GM18909 (cell line): ENCODE data around the gene HECTD3.
"Not testable (repeated sequence)": the region's sequence is repeated elsewhere in the genome, so short reads cannot be mapped to it uniquely, and the experiment has no call there.

ENCODE experiments used
- ATAC-seq: cut with Tn5 transposase; IDR thresholded peaks from one replicate; pipeline ENCODE4 v1.9.1; 2021; ENCODE audit warnings: mild to moderate bottlenecking; ENCODE audit not compliant: unreplicated experiment, poor library complexity

HECTD3 gene

DNA sequence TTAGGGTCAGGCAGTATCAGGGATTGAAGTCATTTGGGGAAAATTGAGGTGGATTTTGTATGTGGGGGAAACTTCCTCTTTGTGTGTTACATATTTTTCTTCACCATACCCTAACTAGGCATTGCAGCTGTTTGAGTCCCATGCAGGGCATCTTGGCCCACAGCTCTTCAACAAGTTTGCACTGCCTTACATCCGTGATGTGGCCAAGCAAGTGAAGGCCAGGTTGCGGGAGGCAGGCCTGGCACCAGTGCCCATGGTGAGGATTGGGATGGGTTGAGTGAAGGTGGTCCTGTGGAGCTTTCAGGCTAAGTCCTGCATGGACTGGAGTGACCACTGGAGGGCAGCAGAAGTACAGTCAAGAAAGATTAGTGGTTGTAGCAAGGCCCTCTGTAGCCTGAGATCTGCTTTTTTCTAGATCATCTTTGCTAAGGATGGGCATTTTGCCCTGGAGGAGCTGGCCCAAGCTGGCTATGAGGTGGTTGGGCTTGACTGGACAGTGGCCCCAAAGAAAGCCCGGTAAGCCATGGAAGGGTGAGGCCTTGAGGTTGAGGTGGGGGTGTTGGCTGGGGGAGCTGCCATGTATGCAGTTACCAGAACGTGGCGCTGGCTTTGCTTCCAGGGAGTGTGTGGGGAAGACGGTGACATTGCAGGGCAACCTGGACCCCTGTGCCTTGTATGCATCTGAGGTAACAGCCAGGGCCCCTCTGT is 3.4 kb upstream of the HECTD3 start:
- no peak for ATAC-seq

- no peak for ATAC-seq
These were observed 2.6 kb upstream of the HECTD3 start for GRCh38 chr1:45013551-45014209.

GRCh38 chr1:45012639-45013278 is 1.6 kb upstream of the HECTD3 start:
- ATAC-seq = no peak

- peak; percentile 67 for ATAC-seq
These were observed 914 bp upstream of the HECTD3 start, which contains the start of gene UROD for GRCh38 chr1:45011837-45012638. Gene UROD, plus strand, starts transcription at chr1:45012254. Its CDS starts 12 bp downstream, at chr1:45012266.

DNA sequence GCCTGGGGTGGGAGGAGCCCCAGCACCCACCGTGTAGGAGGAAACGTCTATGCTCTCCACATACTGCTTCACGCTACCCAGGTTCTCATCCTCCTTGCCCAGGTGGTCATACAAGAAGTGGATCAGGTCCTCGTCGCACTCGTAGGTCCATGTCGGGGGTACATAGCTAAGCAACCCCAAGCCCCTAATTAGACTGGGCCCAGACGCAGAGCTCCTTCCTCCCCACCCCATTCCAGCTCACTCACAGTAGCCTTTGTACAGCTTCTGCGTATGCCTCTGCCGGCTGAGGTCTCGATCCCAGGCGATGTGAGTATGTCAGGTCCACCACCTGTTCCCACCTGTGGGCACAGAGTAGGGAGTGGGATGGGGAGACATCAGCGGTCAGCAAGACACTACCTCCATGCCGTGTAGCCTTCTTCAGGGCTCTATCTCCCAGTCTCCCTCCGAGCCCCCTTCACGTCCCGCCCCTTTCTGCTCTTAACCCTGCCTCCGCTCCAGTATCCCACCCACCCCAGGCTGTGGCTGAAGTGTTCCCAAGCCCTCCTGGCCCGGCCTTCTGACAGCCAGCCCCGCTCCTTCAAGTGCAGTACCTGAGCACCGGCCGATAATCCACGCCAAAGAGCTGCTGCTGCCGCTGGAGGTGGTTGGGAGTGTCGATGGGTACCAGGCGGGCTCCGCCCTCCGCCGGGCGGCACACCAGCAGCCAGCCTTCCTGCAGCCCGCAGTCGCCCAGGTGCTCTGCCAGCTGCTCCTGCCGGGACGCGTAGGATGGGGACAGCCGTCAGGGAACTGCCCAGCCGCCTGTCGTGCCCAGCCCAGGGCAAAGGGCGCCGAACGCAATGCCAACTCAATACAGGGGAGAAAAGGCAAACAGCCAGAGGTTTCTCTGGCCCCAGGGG is 919 bp downstream of the HECTD3 start:
- no peak for ATAC-seq

DNA sequence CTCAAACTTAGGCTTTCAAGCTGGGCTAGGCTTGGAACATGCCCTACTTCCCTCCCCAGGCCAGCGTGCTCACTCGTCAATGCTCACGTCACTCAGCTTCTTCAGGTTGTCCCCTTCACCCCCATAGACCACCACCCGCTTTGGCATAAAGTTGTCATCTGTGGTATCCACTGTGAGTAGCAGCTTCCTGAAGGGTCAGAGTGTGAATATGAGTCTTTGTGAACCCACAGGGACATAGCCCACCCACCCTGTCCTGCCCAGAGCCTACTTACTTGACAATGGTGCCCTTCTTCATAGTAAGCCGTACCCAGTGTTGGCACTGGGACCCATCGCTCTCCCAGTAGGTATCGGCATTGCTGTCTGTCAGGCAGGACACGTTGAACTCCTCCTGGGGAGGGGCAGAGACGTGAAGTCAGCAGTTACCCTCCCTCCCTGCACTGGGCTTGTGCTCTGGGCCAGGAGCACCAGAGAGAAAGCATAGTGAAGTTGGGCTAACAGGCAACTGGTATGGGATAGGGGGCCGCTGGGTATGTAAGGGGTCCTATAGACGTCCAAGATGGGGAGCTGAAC is 1.7 kb downstream of the HECTD3 start:
- ATAC-seq = no peak

- no peak for ATAC-seq
These were observed 2.6 kb downstream of the HECTD3 start for GRCh38 chr1:45008516-45008915.

DNA sequence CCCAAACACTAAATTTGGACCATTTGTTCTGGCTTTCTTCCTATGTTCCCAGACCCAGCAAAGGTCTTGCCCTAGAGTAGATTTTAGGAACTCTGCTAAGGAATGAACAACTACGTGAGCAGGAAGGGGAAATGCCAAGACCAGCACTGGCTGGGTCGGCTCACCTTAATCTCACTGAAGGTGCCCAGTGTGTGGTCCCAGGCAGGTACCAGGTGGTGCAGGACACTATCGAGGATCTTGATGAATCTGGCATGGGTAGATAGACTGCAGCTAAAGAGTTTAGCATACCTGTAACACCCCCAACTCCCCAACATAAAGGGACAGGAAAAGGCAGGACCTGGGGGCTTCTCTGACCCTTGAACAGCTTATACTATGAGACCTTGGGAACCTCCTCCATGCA is 3.0 kb downstream of the HECTD3 start:
- no peak for ATAC-seq

GRCh38 chr1:45007311-45007710 is 3.8 kb downstream of the HECTD3 start:
- no peak for ATAC-seq

- ATAC-seq = no peak
These were observed 5.4 kb downstream of the HECTD3 start for GRCh38 chr1:45005761-45006160.

- no peak for ATAC-seq
These were observed 6.7 kb downstream of the HECTD3 start for GRCh38 chr1:45004281-45004920.

DNA sequence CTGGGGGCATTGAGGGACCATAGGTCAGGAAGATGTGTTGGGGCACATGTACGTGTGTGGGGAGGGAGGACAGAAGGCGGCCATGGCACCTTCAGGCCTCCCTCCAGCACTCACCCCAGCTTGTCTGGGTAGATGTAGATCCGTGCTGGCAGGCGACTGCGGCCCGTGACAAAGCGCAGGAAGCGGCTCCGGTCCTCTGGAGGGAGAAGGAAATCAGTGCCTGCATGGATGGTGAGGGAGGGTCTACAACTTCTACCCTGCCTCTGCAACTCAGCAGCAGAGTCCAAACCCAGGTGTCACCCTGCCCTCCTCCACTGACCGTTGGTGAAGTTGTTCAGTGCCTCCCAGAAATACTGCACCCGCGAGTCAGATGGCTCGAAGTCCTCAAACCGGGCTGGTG is 7.4 kb downstream of the HECTD3 start:
- ATAC-seq = no peak

DNA sequence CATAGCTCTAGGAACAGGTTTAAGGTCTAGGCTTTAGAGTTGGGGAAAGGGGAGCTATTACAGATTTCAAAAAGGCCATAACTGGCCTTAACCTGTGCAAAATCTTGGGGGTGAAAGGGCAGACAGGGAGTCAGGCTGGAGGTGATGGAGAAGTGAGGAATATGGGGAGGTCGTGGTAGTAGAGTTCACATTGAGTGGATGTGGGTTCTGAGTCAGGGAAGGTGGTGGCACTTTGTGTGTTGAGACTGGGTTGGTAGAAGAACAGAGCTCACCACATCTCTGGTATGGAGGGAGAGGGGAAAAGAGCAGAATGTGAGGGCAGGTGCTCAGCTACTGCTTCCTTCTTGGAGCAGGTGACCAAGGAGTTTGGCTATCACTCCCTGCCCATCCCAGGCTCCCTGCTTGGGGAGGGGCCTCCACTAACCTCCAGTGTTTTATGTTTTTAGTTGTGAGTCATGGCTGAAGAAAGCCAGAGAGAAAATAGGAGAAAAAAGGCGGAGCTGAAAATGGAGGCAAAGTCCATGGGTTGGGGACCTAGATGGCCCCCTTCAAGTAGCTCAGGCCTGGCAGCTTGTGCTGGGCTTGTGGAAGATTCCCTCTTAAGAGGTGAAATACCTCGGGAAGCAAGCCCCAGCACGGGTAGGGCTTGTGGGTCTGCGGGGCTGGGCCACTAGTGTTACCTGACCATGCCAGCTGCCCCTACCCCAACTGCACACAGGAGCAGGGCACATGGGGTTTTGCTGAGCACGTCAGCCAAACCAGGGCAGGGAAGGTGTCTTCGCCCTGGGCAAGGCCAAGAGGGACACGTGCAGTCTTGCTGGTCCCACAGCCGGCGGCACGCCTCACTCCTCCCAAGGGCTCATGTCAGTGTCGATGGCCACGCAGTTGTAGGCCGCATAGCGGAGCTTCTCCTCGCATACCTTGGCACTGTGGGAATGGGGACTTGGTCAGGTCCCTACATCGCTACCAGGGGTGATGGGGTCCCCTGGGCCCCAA is 8.2 kb downstream of the HECTD3 start:
- ATAC-seq = no peak

- ATAC-seq = not testable (repeated sequence)
These were observed 9.5 kb downstream of the HECTD3 start for GRCh38 chr1:45001576-45001975.

- ATAC-seq = no peak
These were observed 10.1 kb downstream of the HECTD3 start for GRCh38 chr1:45001011-45001481.

DNA sequence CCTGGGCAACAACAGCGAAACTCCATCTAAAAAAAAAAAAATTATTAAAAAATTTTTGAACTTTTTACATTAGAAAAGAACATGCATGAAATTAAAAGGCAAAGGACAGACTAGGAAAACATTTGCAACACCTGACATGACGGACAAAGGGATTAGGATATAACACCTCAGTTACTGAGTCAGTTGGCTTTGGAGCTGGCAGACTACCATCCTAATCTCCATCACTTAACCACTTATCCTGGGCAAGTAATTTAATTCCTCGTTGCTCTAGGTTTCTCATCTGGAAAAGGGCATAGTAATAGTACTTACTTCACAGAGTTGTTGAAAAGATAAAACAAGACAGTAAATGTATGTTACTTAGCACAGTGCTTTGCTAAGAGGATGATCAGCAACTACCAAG is 11.9 kb downstream of the HECTD3 start:
- no peak for ATAC-seq

DNA sequence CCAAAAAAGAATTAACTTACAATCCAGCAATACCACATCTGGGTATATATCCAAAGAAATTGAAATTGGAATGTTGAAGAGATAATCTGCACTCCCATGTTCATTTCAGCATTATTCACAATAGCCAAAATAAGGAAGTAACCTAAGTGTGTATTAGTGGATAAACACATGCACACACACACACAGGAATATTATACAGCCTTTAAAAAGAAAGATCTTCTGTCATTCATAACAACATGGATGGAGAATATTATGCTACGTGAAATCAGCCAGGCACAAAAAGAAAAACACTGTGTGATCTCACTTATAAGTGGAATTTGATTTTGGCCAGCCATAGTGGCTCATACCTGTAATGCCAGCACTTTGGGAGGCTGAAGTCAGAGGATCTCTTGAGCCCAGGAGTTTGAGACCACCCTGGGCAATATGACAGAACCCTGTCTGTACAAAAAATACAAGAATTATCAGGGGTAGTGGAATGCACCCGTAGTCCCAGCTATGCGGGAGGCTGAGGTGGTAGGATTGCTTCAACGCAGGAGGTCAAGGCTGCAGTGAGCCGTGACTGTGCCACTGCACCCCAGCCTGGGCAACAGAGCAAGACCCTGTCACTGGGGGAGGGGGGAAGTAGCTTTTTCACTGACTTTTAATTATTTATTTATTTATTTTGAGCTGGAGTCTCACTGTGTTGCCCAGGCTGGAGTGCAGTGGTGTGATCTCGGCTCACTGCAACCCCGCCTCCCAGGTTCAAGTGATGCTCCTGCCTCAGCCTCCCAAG is 15.5 kb downstream of the HECTD3 start:
- ATAC-seq = no peak
